Esophagus muscularis mucosa (tissue), 4 donors: Measurements from ENCODE around the gene CREB3L2. TPM values are rescaled to one million over a fixed set of nuclear protein-coding genes. Genes with fewer than 3 reads are reported as not detected.

ENCODE experiments used
- DNase-seq: peaks from one replicate; pipeline ENCODE4 v3.0.0-alpha.2; 2017; ENCODE audit errors: extremely low spot score
- H3K27ac ChIP-seq, 4 donors: fragments of 200-600 bp; sonication (generic); replicated peaks in 1 of 4; 1 replicate in 3 of 4; 2 replicates in 1 of 4; pipeline ENCODE4 v1.5.1; 2016 to 2019; ENCODE audit warnings: mild to moderate bottlenecking in 1 of 4
- H3K27me3 ChIP-seq, 4 donors: fragments of 200-600 bp; sonication (generic); one replicate each; pipeline versions ENCODE4 v1.5.1 to v1.6.0; 2016 to 2019
- H3K36me3 ChIP-seq, 4 donors: fragments of 200-600 bp; sonication (generic); one replicate each; pipeline ENCODE4 v1.5.1; 2016 to 2019
- H3K4me1 ChIP-seq, 4 donors: fragments of 200-600 bp; sonication (generic); one replicate each; pipeline ENCODE4 v1.5.1; 2016 to 2019
- H3K4me3 ChIP-seq, 4 donors: fragments of 200-600 bp; sonication (generic); 1 replicate in 2 of 4; 2 replicates in 2 of 4; pipeline ENCODE4 v1.5.1; 2016 to 2019; ENCODE audit warnings: mild to moderate bottlenecking in 4 of 4, moderate library complexity in 1 of 4
- H3K9me3 ChIP-seq, 4 donors: fragments of 200-600 bp; sonication (generic); 1 replicate in 3 of 4; 2 replicates in 1 of 4; pipeline ENCODE4 v1.5.1; 2016 to 2019
- CTCF ChIP-seq, 3 experiments: fragments of 200-600 bp in 2 of 3; fragments of 450-650 bp in 1 of 3; sonication (generic) in 2 of 3; IDR thresholded peaks; one replicate each; pipeline ENCODE4 v1.5.1; 2017 to 2019; ENCODE audit warnings: antibody characterized with exemption in 3 of 3, mild to moderate bottlenecking in 2 of 3, moderate library complexity in 1 of 3
- EP300 ChIP-seq: sonication (generic); formaldehyde crosslinking; IDR thresholded peaks from one replicate; pipeline ENCODE4 v1.6.1; 2017; ENCODE audit warnings: antibody characterized with exemption
- POLR2A ChIP-seq: fragments of 450-650 bp; IDR thresholded peaks from one replicate; pipeline ENCODE4 v1.6.1; 2017; ENCODE audit warnings: antibody characterized with exemption, moderate library complexity, mild to moderate bottlenecking, low read depth
- POLR2AphosphoS5 ChIP-seq, 2 donors: sonication (generic); formaldehyde crosslinking; IDR thresholded peaks; one replicate each; pipeline ENCODE4 v1.6.1; 2017; ENCODE audit warnings: antibody characterized with exemption in 2 of 2
- WGBS: methylation state at CpG from one replicate; pipeline ENCODE4 v1.1.5; 2018; 5-methylcytosine and 5-hydroxymethylcytosine counted together
- intact Hi-C: fragments of 100-400 bp; cut with DNase I; formaldehyde crosslinking; loops from one replicate; pipeline ENCODE4 v1.15.1; 2023
- total RNA-seq, 4 donors: library from RNA; depleted of rRNA; stranded (reverse); fragments of >200 nt; gene quantifications; one replicate each; pipeline versions ENCODE4 v1.1.0 to v1.2.1, GENCODE V29; 2016

The CREB3L2 gene
- total RNA-seq, 4 donors from 2014 or later, result 29.2 to 43.4 (median 37.1) TPM

DNA sequence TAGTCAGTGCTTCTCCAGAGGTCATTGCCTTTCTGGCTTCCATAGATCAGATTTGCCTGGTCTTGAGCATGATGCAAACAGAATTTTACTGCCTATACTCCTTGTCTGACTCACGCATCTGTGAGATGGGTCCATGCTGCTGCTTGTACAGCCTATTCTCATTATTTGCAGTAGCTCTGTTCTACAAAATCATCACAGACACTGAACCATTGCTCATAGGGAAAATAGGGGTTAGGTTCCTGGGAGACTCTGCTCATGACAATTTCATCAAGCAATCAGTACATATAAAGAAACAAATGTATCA lies 7.4 kb upstream of the CREB3L2 start:
- WGBS, result 100% methylated on average over 1 of the region's 1 CpG
- H3K9me3 ChIP-seq, result no peaks in the 10 kb centered on the region

GRCh38 chr7:138008588-138009349 lies 6.9 kb upstream of the CREB3L2 start:
- TF ChIP-seq CTCF (IDR thresholded peaks at IDR 0.05) (peak; percentile 89 to 97 (median 94)), EP300 (no peak)

More for the DNA sequence above, 7.4 kb upstream of the CREB3L2 start:
- Histone ChIP-seq H3K4me3 (no peak overlapping the region), H3K36me3 (no peaks in the 10 kb centered on the region), H3K27ac (no peak overlapping the region), H3K4me1 (peaks cover 0 to 13% (median 8%) of the 10 kb centered on the region in 4 donors), H3K27me3 (no peaks in the 10 kb centered on the region)
- DNase-seq, result no peak
- no peak for TF ChIP-seq POLR2A
- TF ChIP-seq POLR2AphosphoS5 (IDR thresholded peaks at IDR 0.05), result no peak
- TF ChIP-seq CTCF (IDR thresholded peaks at IDR 0.05), result no peak
- TF ChIP-seq EP300, result no peak
- intact Hi-C loops, result no loop called here

DNA sequence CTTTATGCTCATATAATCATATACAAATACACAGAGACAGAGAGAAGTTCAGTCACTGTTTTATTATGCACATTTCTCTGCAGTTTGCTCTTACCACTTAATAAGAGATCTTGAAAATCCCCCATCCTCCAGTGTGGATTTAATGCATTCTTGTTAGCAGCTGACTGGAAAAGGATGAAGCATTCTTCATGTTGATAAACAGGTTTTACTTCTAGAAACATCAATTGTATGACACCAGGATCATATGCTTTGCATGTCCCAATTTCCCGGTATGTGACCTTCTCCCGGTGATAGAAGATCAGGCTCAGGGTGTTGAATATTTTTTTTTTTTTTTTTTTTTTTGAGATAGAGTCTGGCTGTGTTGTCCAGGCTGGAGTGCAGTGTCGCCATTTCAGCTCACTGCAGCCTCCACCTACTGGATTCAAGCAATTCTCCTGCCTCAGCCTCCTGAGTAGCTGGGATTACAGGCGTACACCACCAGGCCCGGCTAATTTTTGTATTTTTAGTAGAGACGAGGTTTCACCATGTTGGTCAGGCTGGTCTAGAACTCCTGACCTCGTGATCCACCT lies 6.2 kb upstream of the CREB3L2 start:
- intact Hi-C loops, result loop anchor here (1.0 kb wide), 1 partner anchor 105 kb away; no protein-coding TSS in a partner anchor

More at GRCh38 chr7:138008588-138009349, 6.9 kb upstream of the CREB3L2 start:
- WGBS, result 47% methylated on average over 17 of the region's 17 CpGs
- Histone ChIP-seq H3K4me3 (peak overlapping the region in 1 of 4 donors; percentile 21), H3K4me1 (peaks cover 0 to 13% (median 8%) of the 10 kb centered on the region in 4 donors), H3K36me3 (no peaks in the 10 kb centered on the region), H3K27me3 (no peaks in the 10 kb centered on the region), H3K27ac (no peak overlapping the region), H3K9me3 (no peaks in the 10 kb centered on the region)
- intact Hi-C loops, result loop anchor here (1.0 kb wide), 1 partner anchor 105 kb away; no protein-coding TSS in a partner anchor
- DNase-seq, result no peak

GRCh38 chr7:138006106-138006505 lies 4.2 kb upstream of the CREB3L2 start:
- no peaks in the 10 kb centered on the region for H3K27me3 ChIP-seq
- H3K4me1 ChIP-seq, result peaks cover 6 to 16% (median 11%) of the 10 kb centered on the region in 4 donors
- no peaks in the 10 kb centered on the region for H3K9me3 ChIP-seq
- DNase-seq, result no peak
- H3K27ac ChIP-seq, result no peak overlapping the region
- intact Hi-C loops, result no loop called here
- TF ChIP-seq POLR2AphosphoS5 (IDR thresholded peaks at IDR 0.05) (no peak), POLR2A (no peak), EP300 (no peak), CTCF (IDR thresholded peaks at IDR 0.05) (no peak)
- WGBS, result 63% methylated on average over 2 of the region's 2 CpGs
- no peaks in the 10 kb centered on the region for H3K36me3 ChIP-seq
- no peak overlapping the region for H3K4me3 ChIP-seq

More for the DNA sequence above, 6.2 kb upstream of the CREB3L2 start:
- no peak overlapping the region for H3K4me3 ChIP-seq
- 95% methylated on average over 7 of the region's 7 CpGs for WGBS
- H3K9me3 ChIP-seq, result no peaks in the 10 kb centered on the region
- H3K27me3 ChIP-seq, result no peaks in the 10 kb centered on the region
- H3K4me1 ChIP-seq, result peaks cover 0 to 13% (median 8%) of the 10 kb centered on the region in 4 donors
- H3K36me3 ChIP-seq, result no peaks in the 10 kb centered on the region
- TF ChIP-seq CTCF (IDR thresholded peaks at IDR 0.05) (no peak), POLR2AphosphoS5 (IDR thresholded peaks at IDR 0.05) (no peak), POLR2A (no peak), EP300 (no peak)
- DNase-seq, result no peak
- H3K27ac ChIP-seq, result no peak overlapping the region
